Measurements from ENCODE around the gene LRRC45.

DNA sequence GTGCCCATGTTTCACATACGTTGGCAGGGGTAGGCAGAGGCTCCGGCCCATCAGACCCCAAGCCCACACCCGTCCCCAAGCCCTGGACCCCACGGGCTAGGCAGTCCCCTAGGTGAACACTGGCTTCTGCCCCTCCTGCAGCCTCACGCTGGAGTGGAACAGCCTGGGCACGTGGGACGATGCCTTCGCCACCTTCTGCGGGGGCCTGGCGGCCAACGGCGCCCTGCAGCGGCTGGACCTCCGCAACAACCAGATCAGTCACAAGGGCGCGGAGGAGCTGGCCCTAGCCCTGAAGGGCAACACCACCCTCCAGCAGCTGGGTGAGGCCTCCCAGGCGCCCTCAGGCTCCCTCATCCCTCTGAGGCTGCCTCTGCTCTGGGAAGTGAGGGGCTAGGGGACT lies 1.8 kb downstream of the LRRC45 start:
- TF ChIP-seq POLR2A (IDR thresholded peaks at IDR 0.05; ENCODE audit: low read length) (no peak), GATA1 (IDR thresholded peaks at IDR 0.05; ENCODE audit: low read depth, low read length) (no peak)
